ENCODE data around the gene C2orf78.

DNA sequence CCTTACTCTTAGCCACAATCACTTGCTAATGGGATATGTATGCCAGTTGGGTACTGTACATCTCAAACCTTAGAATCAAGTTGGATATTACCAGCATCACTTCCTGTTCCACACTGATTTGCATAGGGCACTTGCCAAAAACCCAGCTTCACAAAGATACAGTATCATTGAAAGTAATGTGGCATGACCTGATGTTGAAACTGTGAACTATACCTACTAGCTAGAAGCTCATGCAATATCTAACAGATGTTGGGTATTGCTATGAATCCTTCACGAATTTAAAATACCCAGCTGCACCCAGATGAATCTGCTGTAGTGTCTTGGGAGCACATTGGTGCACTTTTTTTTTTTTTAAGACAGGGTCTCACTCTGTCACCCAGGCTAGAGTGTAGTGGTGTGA is 38.3 kb downstream of the C2orf78 start:
- TF ChIP-seq BHLHE40 (IDR thresholded peaks at IDR 0.05; ENCODE audit: low read depth, low read length) (no peak), CEBPB (IDR thresholded peaks at IDR 0.05; ENCODE audit: low read depth, low read length) (no peak), RFX5 (IDR thresholded peaks at IDR 0.05; ENCODE audit: low read depth, low read length) (no peak), NFE2L2 (IDR thresholded peaks at IDR 0.05; ENCODE audit: low read depth, low read length) (no peak), RAD21 (IDR thresholded peaks at IDR 0.05; ENCODE audit: low read length) (no peak)
- TF ChIP-seq, protein P1, sequence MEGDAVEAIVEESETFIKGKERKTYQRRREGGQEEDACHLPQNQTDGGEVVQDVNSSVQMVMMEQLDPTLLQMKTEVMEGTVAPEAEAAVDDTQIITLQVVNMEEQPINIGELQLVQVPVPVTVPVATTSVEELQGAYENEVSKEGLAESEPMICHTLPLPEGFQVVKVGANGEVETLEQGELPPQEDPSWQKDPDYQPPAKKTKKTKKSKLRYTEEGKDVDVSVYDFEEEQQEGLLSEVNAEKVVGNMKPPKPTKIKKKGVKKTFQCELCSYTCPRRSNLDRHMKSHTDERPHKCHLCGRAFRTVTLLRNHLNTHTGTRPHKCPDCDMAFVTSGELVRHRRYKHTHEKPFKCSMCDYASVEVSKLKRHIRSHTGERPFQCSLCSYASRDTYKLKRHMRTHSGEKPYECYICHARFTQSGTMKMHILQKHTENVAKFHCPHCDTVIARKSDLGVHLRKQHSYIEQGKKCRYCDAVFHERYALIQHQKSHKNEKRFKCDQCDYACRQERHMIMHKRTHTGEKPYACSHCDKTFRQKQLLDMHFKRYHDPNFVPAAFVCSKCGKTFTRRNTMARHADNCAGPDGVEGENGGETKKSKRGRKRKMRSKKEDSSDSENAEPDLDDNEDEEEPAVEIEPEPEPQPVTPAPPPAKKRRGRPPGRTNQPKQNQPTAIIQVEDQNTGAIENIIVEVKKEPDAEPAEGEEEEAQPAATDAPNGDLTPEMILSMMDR (conservative IDR thresholded peaks at IDR 0.05; ENCODE audit: low read depth, low read length), result no peak

Measured in IMR-90 (cell line).